ENCODE results near the gene PLEKHD1. TPM values are rescaled to one million over a fixed set of nuclear protein-coding genes. Genes with fewer than 3 reads are reported as not detected.

PLEKHD1 gene
- total and polyA plus RNA-seq, 9 of the 15 experiments (the other 6 are each of a cell fraction or from before 2014, with no cell fraction given): not detected

- Histone ChIP-seq H3K4me2 (ENCODE audit: insufficient read depth, low read length) (no peak overlapping the region), H3K27ac (ENCODE audit: extremely low read depth, low read depth, low read length) (no peak overlapping the region), H3K4me3 (no peak overlapping the region), H3K9ac (ENCODE audit: insufficient read depth in 1 of 2, low read depth in 2 of 2, low read length in 2 of 2) (no peak overlapping the region), H3K9me1 (ENCODE audit: control insufficient read depth, insufficient read depth, low read length) (no peaks in the 10 kb centered on the region), H3K36me3 (ENCODE audit: control insufficient read depth, insufficient read depth, low read length) (no peaks in the 10 kb centered on the region), H3K79me2 (ENCODE audit: control insufficient read depth, insufficient read depth, low read length) (no peaks in the 10 kb centered on the region), H4K20me1 (replicated peaks; ENCODE audit: control insufficient read depth, insufficient read depth, low read length) (no peaks in the 10 kb centered on the region; the same call in 1 of the 2 replicates), H3K9me3 (replicated peaks; ENCODE audit: control insufficient read depth, insufficient read depth, low read depth, low read length) (no peaks in the 10 kb centered on the region), H3K4me1 (replicated peaks in 1 of 2; ENCODE audit: control insufficient read depth in 2 of 2, insufficient read depth in 2 of 2, low read length in 2 of 2) (no peaks in the 10 kb centered on the region), H2AFZ (ENCODE audit: low read depth, low read length) (no peak overlapping the region), H3K27me3 (ENCODE audit: control insufficient read depth in 2 of 2, insufficient read depth in 2 of 2, low read length in 2 of 2) (peaks cover 0 to 20% of the 10 kb centered on the region in 2 experiments; a peak in 2 of 5 replicates)
- ATAC-seq (no peak), DNase-seq (ENCODE audit: extremely low read depth in 1 of 4, low spot score in 3 of 4) (no peak), FAIRE-seq (no peak)
- intact Hi-C loops (cut with micrococcal nuclease) (no loop called here), in situ Hi-C loops (cut with MboI) (no loop called here)
- 0% methylated on average over 1 of the region's 1 CpG for WGBS (ENCODE audit: insufficient coverage, low coverage, missing lambda C conversion rate)
- TF ChIP-seq NR2F6 (CRISPR knock-in tag; IDR thresholded peaks at IDR 0.05): no peak
- no peak for TF ChIP-seq SMAD3 (CRISPR knock-in tag; conservative IDR thresholded peaks at IDR 0.05)
- no peak for TF ChIP-seq ZNF280B (CRISPR knock-in tag; IDR thresholded peaks at IDR 0.05)
- TF ChIP-seq NCOA2 (IDR thresholded peaks at IDR 0.05; ENCODE audit: partially characterized antibody in 2 of 2): no peak
- TF ChIP-seq, protein P1, sequence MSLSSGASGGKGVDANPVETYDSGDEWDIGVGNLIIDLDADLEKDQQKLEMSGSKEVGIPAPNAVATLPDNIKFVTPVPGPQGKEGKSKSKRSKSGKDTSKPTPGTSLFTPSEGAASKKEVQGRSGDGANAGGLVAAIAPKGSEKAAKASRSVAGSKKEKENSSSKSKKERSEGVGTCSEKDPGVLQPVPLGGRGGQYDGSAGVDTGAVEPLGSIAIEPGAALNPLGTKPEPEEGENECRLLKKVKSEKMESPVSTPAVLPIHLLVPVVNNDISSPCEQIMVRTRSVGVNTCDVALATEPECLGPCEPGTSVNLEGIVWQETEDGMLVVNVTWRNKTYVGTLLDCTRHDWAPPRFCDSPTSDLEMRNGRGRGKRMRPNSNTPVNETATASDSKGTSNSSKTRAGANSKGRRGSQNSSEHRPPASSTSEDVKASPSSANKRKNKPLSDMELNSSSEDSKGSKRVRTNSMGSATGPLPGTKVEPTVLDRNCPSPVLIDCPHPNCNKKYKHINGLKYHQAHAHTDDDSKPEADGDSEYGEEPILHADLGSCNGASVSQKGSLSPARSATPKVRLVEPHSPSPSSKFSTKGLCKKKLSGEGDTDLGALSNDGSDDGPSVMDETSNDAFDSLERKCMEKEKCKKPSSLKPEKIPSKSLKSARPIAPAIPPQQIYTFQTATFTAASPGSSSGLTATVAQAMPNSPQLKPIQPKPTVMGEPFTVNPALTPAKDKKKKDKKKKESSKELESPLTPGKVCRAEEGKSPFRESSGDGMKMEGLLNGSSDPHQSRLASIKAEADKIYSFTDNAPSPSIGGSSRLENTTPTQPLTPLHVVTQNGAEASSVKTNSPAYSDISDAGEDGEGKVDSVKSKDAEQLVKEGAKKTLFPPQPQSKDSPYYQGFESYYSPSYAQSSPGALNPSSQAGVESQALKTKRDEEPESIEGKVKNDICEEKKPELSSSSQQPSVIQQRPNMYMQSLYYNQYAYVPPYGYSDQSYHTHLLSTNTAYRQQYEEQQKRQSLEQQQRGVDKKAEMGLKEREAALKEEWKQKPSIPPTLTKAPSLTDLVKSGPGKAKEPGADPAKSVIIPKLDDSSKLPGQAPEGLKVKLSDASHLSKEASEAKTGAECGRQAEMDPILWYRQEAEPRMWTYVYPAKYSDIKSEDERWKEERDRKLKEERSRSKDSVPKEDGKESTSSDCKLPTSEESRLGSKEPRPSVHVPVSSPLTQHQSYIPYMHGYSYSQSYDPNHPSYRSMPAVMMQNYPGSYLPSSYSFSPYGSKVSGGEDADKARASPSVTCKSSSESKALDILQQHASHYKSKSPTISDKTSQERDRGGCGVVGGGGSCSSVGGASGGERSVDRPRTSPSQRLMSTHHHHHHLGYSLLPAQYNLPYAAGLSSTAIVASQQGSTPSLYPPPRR (CRISPR knock-in tag; IDR thresholded peaks at IDR 0.05; ENCODE audit: borderline replicate concordance): no peak
- no peak for TF ChIP-seq MITF (IDR thresholded peaks at IDR 0.05)
- TF ChIP-seq ZC3H11A (IDR thresholded peaks at IDR 0.05; ENCODE audit: low read depth, low read length): no peak
- TF ChIP-seq MEF2D (tag; conservative IDR thresholded peaks at IDR 0.05; ENCODE audit: low read depth): no peak
- TF ChIP-seq ZFP30 (CRISPR knock-in tag; IDR thresholded peaks at IDR 0.05; ENCODE audit: borderline replicate concordance): no peak
- TF ChIP-seq CBX2 (IDR thresholded peaks at IDR 0.05; ENCODE audit: insufficient read depth, low read length, poor library complexity, severe bottlenecking): no peak
- no peak for TF ChIP-seq NFXL1 (CRISPR knock-in tag; IDR thresholded peaks at IDR 0.05)
- POLR2A ChIA-PET: interaction anchor here (0.8 kb wide), 1 partner anchor 268 kb away, joined by 3 read pairs; no protein-coding TSS in a partner anchor
- CTCF ChIA-PET (ENCODE audit: low intra/inter-chr PET ratio): no interaction called here
- no TSS peak for BruUV-seq (replicated peaks)
Observed at GRCh38 chr14:69506241-69506595, 21.7 kb downstream of the PLEKHD1 start.

Measured in K562 (cell line).